ENCODE data around the gene DLK2.
"Not testable (repeated sequence)": the region's sequence is repeated elsewhere in the genome, so short reads cannot be mapped to it uniquely, and the experiment has no call there.

DLK2 gene

GRCh38 chr6:43421831-43422230 lies 33.5 kb downstream of the DLK2 start:
- DNase-seq, result no peak

GRCh38 chr6:43420012-43420709 lies 35.2 kb downstream of the DLK2 start:
- no peak for DNase-seq

GRCh38 chr6:43416935-43417334 lies 38.4 kb downstream of the DLK2 start:
- no peak for DNase-seq

GRCh38 chr6:43415275-43415674 lies 40.1 kb downstream of the DLK2 start:
- DNase-seq, result not testable (repeated sequence)

- no peak for DNase-seq
Measured at GRCh38 chr6:43413002-43413401, 42.3 kb downstream of the DLK2 start.

- no peak for DNase-seq
Measured at GRCh38 chr6:43412541-43412940, 42.8 kb downstream of the DLK2 start.

GRCh38 chr6:43410776-43411175 lies 44.6 kb downstream of the DLK2 start:
- not testable (repeated sequence) for DNase-seq

GRCh38 chr6:43408259-43408658 lies 47.1 kb downstream of the DLK2 start:
- DNase-seq, result no peak

GRCh38 chr6:43407296-43407695 lies 48.1 kb downstream of the DLK2 start:
- DNase-seq, result no peak

- peak; percentile 15 for DNase-seq
Measured at GRCh38 chr6:43405354-43405753, 50.0 kb downstream of the DLK2 start.

GRCh38 chr6:43402820-43403219 lies 52.5 kb downstream of the DLK2 start:
- DNase-seq, result no peak

- no peak for DNase-seq
Measured at GRCh38 chr6:43401730-43402129, 53.6 kb downstream of the DLK2 start.

Data from fibroblast of skin of right biceps (primary cell).